ENCODE results near the gene LBHD1. TPM values are rescaled to one million over a fixed set of nuclear protein-coding genes. Genes with fewer than 3 reads are reported as not detected.
"Not testable (repeated sequence)": the region's sequence is repeated elsewhere in the genome, so short reads cannot be mapped to it uniquely, and the experiment has no call there.

Gene LBHD1
- total RNA-seq, 1 donor from 2014 or later: 1.7 TPM

DNA sequence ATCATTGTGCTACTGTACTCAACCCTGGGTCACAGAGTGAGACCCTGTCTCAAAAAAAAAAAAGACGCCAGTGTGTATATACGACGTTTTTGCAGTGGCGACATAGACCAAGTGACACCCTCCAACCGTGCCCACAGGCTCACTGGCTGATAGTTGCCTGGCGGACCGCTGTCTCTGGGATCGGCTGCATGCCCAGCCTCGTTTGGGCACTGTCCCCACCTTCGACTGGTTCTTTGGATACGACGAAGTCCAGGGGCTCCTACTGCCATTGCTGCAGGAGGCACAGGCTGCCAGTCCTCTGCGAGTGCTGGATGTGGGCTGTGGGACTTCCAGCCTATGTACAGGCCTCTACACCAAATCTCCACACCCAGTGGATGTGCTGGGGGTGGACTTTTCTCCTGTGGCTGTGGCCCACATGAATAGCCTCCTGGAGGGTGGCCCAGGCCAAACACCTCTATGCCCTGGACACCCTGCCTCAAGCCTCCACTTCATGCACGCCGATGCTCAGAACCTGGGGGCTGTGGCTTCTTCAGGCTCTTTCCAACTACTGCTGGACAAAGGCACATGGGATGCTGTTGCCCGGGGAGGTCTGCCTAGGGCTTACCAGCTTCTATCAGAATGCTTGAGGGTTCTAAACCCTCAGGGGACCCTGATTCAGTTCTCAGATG lies 5.7 kb downstream of the LBHD1 start:
- intact Hi-C loops (cut with micrococcal nuclease): no loop called here
- no peak for ATAC-seq
- DNase-seq: no peak

DNA sequence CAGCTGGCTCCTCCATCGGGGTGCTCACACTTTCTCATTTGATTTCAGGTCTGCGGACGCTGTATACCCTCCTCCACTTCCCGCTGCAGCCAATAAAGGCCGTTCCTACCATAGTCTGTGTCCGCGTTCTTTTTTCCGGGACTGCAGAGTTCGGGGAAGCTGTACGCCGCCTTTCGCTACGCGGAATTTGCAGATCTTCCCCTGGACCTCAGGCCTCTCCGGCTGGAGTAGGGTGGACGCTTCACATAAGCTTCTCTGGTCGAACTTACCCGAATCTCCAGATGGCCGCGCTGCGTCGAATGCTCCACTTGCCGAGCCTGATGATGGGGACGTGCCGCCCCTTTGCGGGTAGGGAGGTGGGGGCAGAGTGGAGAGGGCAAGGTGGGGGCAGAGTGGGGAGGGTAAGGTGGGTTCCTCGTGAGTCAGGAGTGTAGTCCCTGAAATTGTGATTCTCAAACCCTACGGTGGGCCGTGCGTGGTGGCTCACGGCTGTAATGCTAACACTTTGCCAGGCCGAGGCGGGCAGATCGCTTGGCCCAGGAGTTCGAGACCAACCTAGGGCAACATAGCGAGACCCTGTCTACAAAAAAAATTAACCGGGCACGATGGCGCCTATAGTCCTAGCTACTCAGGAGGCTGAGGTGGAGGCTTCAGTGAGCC lies 6.3 kb downstream of the LBHD1 start:
- intact Hi-C loops (cut with micrococcal nuclease): no loop called here
- DNase-seq (peak; percentile 69), ATAC-seq (peak; percentile 51)

- intact Hi-C loops (cut with micrococcal nuclease): no loop called here
- ATAC-seq (peak; percentile 98), DNase-seq (peak; percentile 95)
Observed at GRCh38 chr11:62665075-62665598, 6.9 kb downstream of the LBHD1 start, which contains the start of the genes C11orf98 and CSKMT. TSS of gene C11orf98 (minus strand) at chr11:62665210. CDS start at chr11:62665169, 41 bp downstream. TSS of gene CSKMT (plus strand) at chr11:62665312. CDS start at chr11:62665880, 568 bp downstream.

GRCh38 chr11:62664405-62665074 lies 7.5 kb downstream of the LBHD1 start:
- ATAC-seq: peak; percentile 36

DNA sequence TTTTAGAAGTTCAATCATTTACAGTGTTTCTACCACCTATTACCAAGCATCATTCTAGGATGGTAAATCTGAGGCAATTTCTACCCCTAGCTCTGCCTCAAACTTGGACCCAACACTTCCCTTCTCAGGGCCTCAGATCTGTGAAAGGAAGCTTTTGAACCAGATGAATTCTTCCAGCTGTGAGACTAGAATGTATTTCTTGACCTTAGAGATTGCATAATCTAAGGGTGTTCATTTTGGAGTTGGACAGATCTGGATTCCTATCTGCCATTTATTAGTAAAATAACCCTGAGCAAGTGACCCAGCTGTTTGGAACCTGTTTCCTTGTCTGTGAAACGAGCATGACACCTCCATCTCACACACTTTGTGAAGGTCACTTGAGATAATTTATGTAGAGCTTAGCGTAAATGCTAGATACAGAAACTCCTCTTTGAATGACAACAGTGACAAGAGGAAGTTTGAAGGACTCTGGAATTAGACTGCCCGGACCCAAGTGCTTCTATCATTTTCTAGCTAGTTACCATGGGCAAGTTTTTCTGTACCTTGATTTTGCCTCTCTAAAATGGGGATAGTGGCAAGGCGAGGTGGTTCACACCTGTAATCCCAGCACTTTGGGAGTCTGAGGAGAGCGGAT lies 15.2 kb downstream of the LBHD1 start:
- ATAC-seq (no peak), DNase-seq (no peak)
- intact Hi-C loops (cut with micrococcal nuclease): no loop called here

More at GRCh38 chr11:62664405-62665074, 7.5 kb downstream of the LBHD1 start:
- intact Hi-C loops (cut with micrococcal nuclease): no loop called here
- DNase-seq: no peak

DNA sequence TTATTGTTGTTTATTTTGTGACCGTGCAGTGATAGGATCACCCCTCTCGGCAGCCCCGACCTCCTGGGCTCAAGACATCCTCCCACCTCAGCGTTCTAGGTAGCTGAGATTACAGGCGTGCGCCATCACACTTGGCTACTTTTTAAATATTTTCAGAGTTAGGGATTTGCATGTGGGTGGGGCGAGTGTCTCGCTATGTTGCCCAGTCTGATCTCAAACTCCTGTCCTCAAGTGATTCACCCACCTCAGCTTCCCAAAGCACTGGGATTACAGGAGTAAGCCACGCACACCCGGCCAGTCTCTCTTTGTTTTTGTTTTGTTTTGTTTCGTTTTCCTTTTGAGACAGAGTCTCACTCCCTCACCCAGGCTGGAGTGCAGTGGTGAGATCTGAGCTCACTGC lies 17.8 kb downstream of the LBHD1 start:
- no peak for ATAC-seq
- no peak for DNase-seq
- intact Hi-C loops (cut with micrococcal nuclease): no loop called here

- intact Hi-C loops (cut with micrococcal nuclease): no loop called here
- ATAC-seq (no peak), DNase-seq (no peak)
Observed at GRCh38 chr11:62652161-62653006, 19.7 kb downstream of the LBHD1 start.

- DNase-seq; intact Hi-C loops (cut with micrococcal nuclease); ATAC-seq: not testable (repeated sequence)
Observed at GRCh38 chr11:62650283-62650682, 21.8 kb downstream of the LBHD1 start.

DNA sequence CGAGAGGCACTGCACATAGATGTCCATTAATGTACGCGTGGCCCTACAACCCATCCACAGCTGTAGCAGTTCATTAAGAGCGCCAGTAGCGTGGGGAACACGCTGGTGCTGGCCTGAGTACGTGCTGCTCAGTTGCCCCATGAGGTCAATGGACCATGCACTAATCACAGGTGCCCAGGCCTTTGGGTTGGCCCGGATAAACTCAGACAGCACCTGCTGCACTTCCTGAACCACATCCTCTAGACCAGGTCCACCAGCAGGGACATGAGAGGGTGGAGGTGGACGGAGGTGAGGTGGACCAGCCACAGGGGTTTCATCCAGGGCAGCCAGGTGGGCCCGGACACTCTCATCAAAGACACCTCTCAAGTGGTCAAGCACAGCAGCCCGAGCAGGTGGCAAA lies 22.6 kb downstream of the LBHD1 start:
- ATAC-seq (no peak), DNase-seq (no peak)
- intact Hi-C loops (cut with micrococcal nuclease): no loop called here

GRCh38 chr11:62648967-62649364 lies 23.1 kb downstream of the LBHD1 start:
- intact Hi-C loops (cut with micrococcal nuclease): no loop called here
- ATAC-seq (no peak), DNase-seq (no peak)

DNA sequence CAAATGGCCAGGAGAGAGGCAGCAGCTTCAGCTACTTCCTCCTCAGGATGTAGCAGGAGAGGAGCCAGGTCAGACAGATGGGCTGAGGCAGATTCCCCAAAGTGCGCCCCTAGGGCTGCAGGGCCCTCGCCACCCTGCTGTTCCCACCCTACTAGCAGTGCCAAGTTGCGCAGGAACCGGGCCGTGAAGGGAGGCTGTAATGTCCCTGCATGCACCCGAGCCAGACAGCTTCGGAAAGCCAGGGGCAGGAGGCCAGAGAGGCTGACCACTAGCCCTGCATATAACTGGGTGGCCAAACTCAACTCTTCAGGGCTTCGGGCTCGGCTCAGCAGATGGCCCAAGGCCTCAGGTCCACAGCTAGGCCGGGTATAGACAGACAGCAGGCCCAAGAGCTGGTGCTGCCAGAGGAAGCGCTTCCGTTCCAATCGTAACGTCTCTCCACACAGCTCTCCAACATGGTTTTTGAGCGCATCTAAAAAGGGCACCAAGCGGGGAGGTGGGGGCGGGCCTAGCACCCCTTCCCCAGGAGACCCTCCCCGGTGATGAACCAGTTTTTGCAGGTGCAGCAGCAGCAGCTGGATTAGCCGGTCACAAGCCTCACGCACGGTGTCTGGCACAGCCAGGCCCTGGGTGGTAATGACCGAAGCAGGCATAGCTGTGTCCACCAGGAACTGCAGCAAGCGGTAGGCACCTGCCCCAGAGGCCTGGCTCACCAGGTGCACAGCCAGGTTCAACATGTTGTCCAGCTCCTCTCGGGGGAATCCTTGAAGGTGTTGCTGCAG lies 23.7 kb downstream of the LBHD1 start:
- intact Hi-C loops (cut with micrococcal nuclease): no loop called here
- ATAC-seq: no peak
- DNase-seq: no peak

DNA sequence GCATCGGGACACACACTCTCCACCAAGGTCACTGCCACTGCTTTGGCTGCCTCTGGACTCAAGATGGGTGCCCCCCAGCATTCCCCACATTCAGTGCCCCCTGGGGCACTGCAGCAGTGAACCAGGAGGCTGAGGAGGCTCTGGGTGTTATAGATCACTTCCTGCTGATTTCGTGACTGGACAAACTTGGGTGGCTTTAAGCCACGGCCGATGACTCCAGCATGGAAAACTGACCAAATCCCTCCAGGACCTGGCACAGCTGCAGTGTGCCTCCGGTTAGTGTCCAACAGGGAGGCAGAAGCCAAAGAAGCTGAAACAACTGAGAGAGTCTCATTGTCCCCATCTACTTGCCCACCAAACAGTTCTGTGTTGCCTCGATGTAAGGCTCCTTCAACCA lies 24.5 kb downstream of the LBHD1 start:
- ATAC-seq (no peak), DNase-seq (no peak)
- intact Hi-C loops (cut with micrococcal nuclease): no loop called here

- peak; percentile 36 for DNase-seq
- intact Hi-C loops (cut with micrococcal nuclease): no loop called here
- peak; percentile 1 for ATAC-seq
Observed at GRCh38 chr11:62646825-62647608, 25.1 kb downstream of the LBHD1 start.

GRCh38 chr11:62645946-62646824 lies 25.9 kb downstream of the LBHD1 start, which contains the start of gene GANAB:
TSS of gene GANAB (minus strand) at chr11:62646613. CDS start at chr11:62646599, 14 bp downstream.
- DNase-seq: peak; percentile 99
- peak; percentile 98 for ATAC-seq
- intact Hi-C loops (cut with micrococcal nuclease): no loop called here

DNA sequence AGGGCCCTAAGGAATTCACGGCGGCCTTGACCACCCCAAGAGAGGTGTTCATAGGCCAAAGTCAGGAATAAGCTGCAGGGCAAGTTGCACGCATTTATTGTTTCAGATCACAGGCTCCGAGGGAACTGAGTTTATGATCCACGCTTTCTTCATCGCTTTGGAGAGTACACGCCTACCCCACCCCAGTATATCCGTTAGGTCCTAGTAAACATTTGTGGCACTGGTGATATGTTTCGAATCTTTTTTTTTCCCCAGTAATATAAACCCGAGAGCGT lies 26.5 kb downstream of the LBHD1 start:
- ATAC-seq (no peak), DNase-seq (no peak)
- intact Hi-C loops (cut with micrococcal nuclease): no loop called here

DNA sequence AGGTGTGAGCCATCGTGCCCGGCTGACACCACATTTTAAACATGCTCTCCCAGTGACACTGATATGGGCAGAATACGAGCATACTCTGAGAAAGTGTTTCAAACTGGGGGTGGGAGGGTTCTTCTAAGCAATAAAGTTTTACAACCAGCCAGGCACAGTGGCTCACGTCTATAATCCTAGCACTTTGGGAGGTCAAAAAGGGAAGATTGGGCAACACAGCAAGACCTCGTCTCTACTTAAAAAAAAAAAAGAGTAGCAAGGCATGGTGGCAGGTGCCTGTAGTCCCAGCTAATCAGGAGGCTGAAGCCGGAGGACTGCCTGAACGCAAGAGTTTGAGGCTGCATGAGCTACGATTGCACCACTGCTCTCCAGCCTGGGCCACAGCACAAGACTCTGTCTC lies 27.8 kb downstream of the LBHD1 start:
- ATAC-seq (no peak), DNase-seq (no peak)
- intact Hi-C loops (cut with micrococcal nuclease): no loop called here

Measured in left ventricle myocardium superior (tissue), 1 donor.